GM23338 (cell line): Measurements from ENCODE around the gene SUN3. TPM values are rescaled to one million over a fixed set of nuclear protein-coding genes. Genes with fewer than 3 reads are reported as not detected.

ENCODE experiments used
- ATAC-seq: fragments of 200-7000 bp; cut with Tn5 transposase; 3 replicates; pipeline ENCODE4 v1.9.1; 2020
- DNase-seq: peaks from one replicate; pipeline ENCODE4 v3.0.0-alpha.2; 2015; ENCODE audit warnings: low spot score
- H2AFZ ChIP-seq: fragments of 200-600 bp; sonication (generic); 2 replicates; pipeline ENCODE4 v1.8.0; 2016; ENCODE audit warnings: antibody characterized with exemption, mild to moderate bottlenecking, moderate library complexity
- H3F3A ChIP-seq: fragments of 200-600 bp; sonication (generic); replicated peaks from 2 replicates; pipeline ENCODE4 v1.8.0; 2017; ENCODE audit warnings: antibody characterized with exemption, mixed run types, low read depth
- H3K27ac ChIP-seq: fragments of 200-600 bp; sonication (generic); 2 replicates; pipeline ENCODE4 v1.6.1; 2016; ENCODE audit warnings: low read depth
- H3K27me3 ChIP-seq: fragments of 200-600 bp; sonication (generic); 2 replicates; pipeline ENCODE4 v1.8.0; 2016; ENCODE audit warnings: mild to moderate bottlenecking, mixed run types, moderate library complexity; ENCODE audit not compliant: insufficient read depth
- H3K36me3 ChIP-seq: fragments of 200-600 bp; sonication (generic); 2 replicates; pipeline ENCODE4 v1.8.0; 2016; ENCODE audit warnings: mild to moderate bottlenecking; ENCODE audit not compliant: insufficient read depth
- H3K4me1 ChIP-seq: fragments of 200-600 bp; sonication (generic); 2 replicates; pipeline ENCODE4 v1.8.0; 2016; ENCODE audit warnings: mild to moderate bottlenecking, moderate library complexity; ENCODE audit not compliant: insufficient read depth
- H3K4me2 ChIP-seq: fragments of 200-600 bp; sonication (generic); 2 replicates; pipeline ENCODE4 v1.7.1; 2017; ENCODE audit warnings: mixed run types
- H3K4me3 ChIP-seq: fragments of 200-600 bp; sonication (generic); 2 replicates; pipeline ENCODE4 v1.6.1; 2016; ENCODE audit warnings: mixed run types
- H3K79me2 ChIP-seq: fragments of 200-600 bp; sonication (generic); replicated peaks from 2 replicates; pipeline ENCODE4 v1.8.0; 2017; ENCODE audit warnings: mild to moderate bottlenecking; ENCODE audit not compliant: insufficient read depth
- H3K9me2 ChIP-seq: fragments of 200-600 bp; sonication (generic); 2 replicates; pipeline ENCODE4 v1.8.0; 2017; ENCODE audit not compliant: insufficient read depth
- H4K20me1 ChIP-seq: fragments of 200-600 bp; sonication (generic); replicated peaks from 2 replicates; pipeline ENCODE4 v1.8.0; 2017; ENCODE audit warnings: mild to moderate bottlenecking; ENCODE audit not compliant: insufficient read depth
- H3K27ac Mint-ChIP-seq: 2 replicates; pipeline ENCODE4 v1.8.0; 2020; ENCODE audit warnings: inconsistent platforms, mild to moderate bottlenecking, moderate library complexity, mixed read lengths
- H3K27me3 Mint-ChIP-seq: 3 replicates; pipeline ENCODE4 v1.8.0; 2022; ENCODE audit warnings: low read depth, mild to moderate bottlenecking, moderate library complexity, mixed read lengths, inconsistent platforms; ENCODE audit not compliant: insufficient read depth, poor library complexity
- H3K36me3 Mint-ChIP-seq: 3 replicates; pipeline ENCODE4 v1.8.0; 2021; ENCODE audit warnings: low read depth, mild to moderate bottlenecking, inconsistent platforms, moderate library complexity, mixed read lengths
- H3K4me1 Mint-ChIP-seq: 3 replicates; pipeline ENCODE4 v1.8.0; 2020; ENCODE audit warnings: mild to moderate bottlenecking, inconsistent platforms, mixed read lengths
- H3K4me3 Mint-ChIP-seq: 3 replicates; pipeline ENCODE4 v1.8.0; 2021; ENCODE audit warnings: moderate library complexity, mild to moderate bottlenecking, inconsistent platforms, mixed read lengths
- H3K9me3 Mint-ChIP-seq: 3 replicates; pipeline ENCODE4 v1.8.0; 2020; ENCODE audit warnings: moderate library complexity, mild to moderate bottlenecking, inconsistent platforms, mixed read lengths
- CTCF ChIP-seq, 2 experiments: fragments of 200-600 bp in 1 of 2; sonication (generic) in 1 of 2; conservative IDR thresholded peaks; 2 replicates each; pipeline versions ENCODE4 v1.5.1 to v1.6.1; 2016 to 2017; ENCODE audit warnings: antibody characterized with exemption in 2 of 2, low read depth in 2 of 2, mild to moderate bottlenecking in 2 of 2, moderate library complexity in 1 of 2
- EZH2 ChIP-seq: fragments of 200-600 bp; sonication (generic); IDR thresholded peaks from one replicate; pipeline ENCODE4 v1.8.0; 2017; ENCODE audit warnings: antibody characterized with exemption, mild to moderate bottlenecking, low read depth; ENCODE audit not compliant: unreplicated experiment
- JUNB ChIP-seq: IDR thresholded peaks from one replicate; pipeline ENCODE4 v1.6.1; 2016; ENCODE audit warnings: antibody characterized with exemption; ENCODE audit not compliant: unreplicated experiment
- POLR2AphosphoS5 ChIP-seq: IDR thresholded peaks from 2 replicates; pipeline ENCODE4 v1.6.1; 2016; ENCODE audit warnings: antibody characterized with exemption, low read depth
- REST ChIP-seq: IDR thresholded peaks from one replicate; pipeline ENCODE4 v1.6.1; 2018; ENCODE audit warnings: antibody characterized with exemption; ENCODE audit not compliant: unreplicated experiment
- ZNF114 ChIP-seq: fragments of 250-450 bp; sonication (Bioruptor Pico); IDR thresholded peaks from 2 replicates; pipeline ENCODE4 v1.5.0; 2020; ENCODE audit warnings: mild to moderate bottlenecking, moderate library complexity
- ZNF331 ChIP-seq: fragments of 250-450 bp; sonication (Bioruptor Pico); IDR thresholded peaks from 2 replicates; pipeline ENCODE4 v1.5.0; 2020; ENCODE audit warnings: low read depth, mild to moderate bottlenecking, moderate library complexity
- polyA plus RNA-seq: library from polyadenylated mRNA; unstranded; fragments of >200 nt; fragmentation: Nextera tagmentation; extraction: Ambion mirVana; gene quantifications from 2 replicates; pipeline ENCODE4 v1.2.1, GENCODE V29; 2016
- total RNA-seq: library from RNA; depleted of rRNA; stranded (reverse); fragments of >200 nt; shearing (Covaris generic); gene quantifications from 2 replicates; pipeline ENCODE4 v1.2.3, GENCODE V29; 2014
- TF ChIP-seq, protein P1 (sequence below): fragments of 250-450 bp; sonication (Bioruptor Pico); IDR thresholded peaks from 2 replicates; pipeline ENCODE4 v1.5.0; 2020; ENCODE audit warnings: mild to moderate bottlenecking, moderate library complexity

The SUN3 gene
- total and polyA plus RNA-seq, 2 experiments from 2014 or later: 0.52 TPM; not detected in 1

DNA sequence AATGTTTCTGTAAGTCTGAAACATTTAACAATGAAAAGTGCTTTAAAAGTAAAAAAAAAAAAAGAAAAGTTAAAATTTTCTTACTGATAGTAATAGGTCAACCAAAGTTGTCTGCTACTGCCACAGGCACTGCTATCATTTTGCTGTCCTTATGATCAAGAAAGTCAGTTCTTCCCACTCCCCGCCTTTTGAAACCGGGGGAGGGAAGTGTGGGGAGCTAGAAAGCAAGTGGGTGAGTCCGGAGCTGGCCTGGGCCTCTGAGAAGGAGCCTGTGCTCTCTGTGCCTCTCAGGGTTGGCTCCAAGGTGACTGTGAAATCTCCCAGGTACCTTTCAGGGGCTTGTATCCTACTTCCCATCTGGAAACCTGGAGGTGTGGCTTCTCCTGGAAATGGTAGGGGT, 13.7 kb upstream of the SUN3 start (continued):
- no peak for TF ChIP-seq REST
- no peak for TF ChIP-seq POLR2AphosphoS5

- Histone ChIP-seq H3F3A (no peaks in the 10 kb centered on the region), H3K27ac (no peak overlapping the region), H3K27me3 (peaks cover 6% of the 10 kb centered on the region), H3K4me2 (peak overlapping the region; percentile 9; the same call in 1 of the 2 replicates), H3K4me1 (peaks cover 46% of the 10 kb centered on the region), H2AFZ (no peak overlapping the region), H3K36me3 (no peaks in the 10 kb centered on the region), H3K9me2 (peaks cover 7% of the 10 kb centered on the region), H3K79me2 (no peaks in the 10 kb centered on the region), H3K4me3 (no peak overlapping the region), H4K20me1 (no peaks in the 10 kb centered on the region)
- no peak overlapping the region for H3K4me3 Mint-ChIP-seq
- DNase-seq: no peak
- H3K27me3 Mint-ChIP-seq: peaks cover 19% of the 10 kb centered on the region
- peaks cover 56% of the 10 kb centered on the region for H3K4me1 Mint-ChIP-seq
- no peak overlapping the region for H3K27ac Mint-ChIP-seq
- TF ChIP-seq CTCF (conservative IDR thresholded peaks at IDR 0.05; ENCODE audit: low read depth in 2 of 2): no peak
- TF ChIP-seq ZNF114: no peak
- no peak for TF ChIP-seq ZNF331
- no peak for TF ChIP-seq JUNB
- TF ChIP-seq, protein P1, sequence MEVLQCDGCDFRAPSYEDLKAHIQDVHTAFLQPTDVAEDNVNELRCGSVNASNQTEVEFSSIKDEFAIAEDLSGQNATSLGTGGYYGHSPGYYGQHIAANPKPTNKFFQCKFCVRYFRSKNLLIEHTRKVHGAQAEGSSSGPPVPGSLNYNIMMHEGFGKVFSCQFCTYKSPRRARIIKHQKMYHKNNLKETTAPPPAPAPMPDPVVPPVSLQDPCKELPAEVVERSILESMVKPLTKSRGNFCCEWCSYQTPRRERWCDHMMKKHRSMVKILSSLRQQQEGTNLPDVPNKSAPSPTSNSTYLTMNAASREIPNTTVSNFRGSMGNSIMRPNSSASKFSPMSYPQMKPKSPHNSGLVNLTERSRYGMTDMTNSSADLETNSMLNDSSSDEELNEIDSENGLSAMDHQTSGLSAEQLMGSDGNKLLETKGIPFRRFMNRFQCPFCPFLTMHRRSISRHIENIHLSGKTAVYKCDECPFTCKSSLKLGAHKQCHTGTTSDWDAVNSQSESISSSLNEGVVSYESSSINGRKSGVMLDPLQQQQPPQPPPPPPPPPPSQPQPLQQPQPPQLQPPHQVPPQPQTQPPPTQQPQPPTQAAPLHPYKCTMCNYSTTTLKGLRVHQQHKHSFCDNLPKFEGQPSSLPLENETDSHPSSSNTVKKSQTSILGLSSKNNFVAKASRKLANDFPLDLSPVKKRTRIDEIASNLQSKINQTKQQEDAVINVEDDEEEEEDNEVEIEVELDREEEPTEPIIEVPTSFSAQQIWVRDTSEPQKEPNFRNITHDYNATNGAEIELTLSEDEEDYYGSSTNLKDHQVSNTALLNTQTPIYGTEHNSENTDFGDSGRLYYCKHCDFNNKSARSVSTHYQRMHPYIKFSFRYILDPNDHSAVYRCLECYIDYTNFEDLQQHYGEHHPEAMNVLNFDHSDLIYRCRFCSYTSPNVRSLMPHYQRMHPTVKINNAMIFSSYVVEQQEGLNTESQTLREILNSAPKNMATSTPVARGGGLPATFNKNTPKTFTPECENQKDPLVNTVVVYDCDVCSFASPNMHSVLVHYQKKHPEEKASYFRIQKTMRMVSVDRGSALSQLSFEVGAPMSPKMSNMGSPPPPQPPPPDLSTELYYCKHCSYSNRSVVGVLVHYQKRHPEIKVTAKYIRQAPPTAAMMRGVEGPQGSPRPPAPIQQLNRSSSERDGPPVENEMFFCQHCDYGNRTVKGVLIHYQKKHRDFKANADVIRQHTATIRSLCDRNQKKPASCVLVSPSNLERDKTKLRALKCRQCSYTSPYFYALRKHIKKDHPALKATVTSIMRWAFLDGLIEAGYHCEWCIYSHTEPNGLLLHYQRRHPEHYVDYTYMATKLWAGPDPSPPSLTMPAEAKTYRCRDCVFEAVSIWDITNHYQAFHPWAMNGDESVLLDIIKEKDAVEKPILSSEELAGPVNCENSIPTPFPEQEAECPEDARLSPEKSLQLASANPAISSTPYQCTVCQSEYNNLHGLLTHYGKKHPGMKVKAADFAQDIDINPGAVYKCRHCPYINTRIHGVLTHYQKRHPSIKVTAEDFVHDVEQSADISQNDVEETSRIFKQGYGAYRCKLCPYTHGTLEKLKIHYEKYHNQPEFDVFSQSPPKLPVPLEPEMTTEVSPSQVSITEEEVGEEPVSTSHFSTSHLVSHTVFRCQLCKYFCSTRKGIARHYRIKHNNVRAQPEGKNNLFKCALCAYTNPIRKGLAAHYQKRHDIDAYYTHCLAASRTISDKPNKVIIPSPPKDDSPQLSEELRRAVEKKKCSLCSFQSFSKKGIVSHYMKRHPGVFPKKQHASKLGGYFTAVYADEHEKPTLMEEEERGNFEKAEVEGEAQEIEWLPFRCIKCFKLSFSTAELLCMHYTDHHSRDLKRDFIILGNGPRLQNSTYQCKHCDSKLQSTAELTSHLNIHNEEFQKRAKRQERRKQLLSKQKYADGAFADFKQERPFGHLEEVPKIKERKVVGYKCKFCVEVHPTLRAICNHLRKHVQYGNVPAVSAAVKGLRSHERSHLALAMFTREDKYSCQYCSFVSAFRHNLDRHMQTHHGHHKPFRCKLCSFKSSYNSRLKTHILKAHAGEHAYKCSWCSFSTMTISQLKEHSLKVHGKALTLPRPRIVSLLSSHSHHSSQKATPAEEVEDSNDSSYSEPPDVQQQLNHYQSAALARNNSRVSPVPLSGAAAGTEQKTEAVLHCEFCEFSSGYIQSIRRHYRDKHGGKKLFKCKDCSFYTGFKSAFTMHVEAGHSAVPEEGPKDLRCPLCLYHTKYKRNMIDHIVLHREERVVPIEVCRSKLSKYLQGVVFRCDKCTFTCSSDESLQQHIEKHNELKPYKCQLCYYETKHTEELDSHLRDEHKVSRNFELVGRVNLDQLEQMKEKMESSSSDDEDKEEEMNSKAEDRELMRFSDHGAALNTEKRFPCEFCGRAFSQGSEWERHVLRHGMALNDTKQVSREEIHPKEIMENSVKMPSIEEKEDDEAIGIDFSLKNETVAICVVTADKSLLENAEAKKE (CRISPR knock-in tag): no peak
- no peak for TF ChIP-seq EZH2
- H3K9me3 Mint-ChIP-seq: no peaks in the 10 kb centered on the region
- H3K36me3 Mint-ChIP-seq: no peaks in the 10 kb centered on the region
- ATAC-seq: no peak
Observed at GRCh38 chr7:48042216-48042615, 13.3 kb upstream of the SUN3 start.
